Measurements from ENCODE around the gene TRAF2.
"Not testable (repeated sequence)": the region's sequence is repeated elsewhere in the genome, so short reads cannot be mapped to it uniquely, and the experiment has no call there.

The TRAF2 gene

GRCh38 chr9:136885950-136886578 is at the start of gene TRAF2:
Gene TRAF2, plus strand, starts transcription at chr9:136886516. Its CDS starts 12,225 bp downstream, at chr9:136898741.
- DNase-seq (ENCODE audit: low read depth in 2 of 2): peak; percentile 95

GRCh38 chr9:136837146-136837855 is 49.0 kb upstream of the TRAF2 start:
- no peak for DNase-seq (ENCODE audit: low read depth in 2 of 2)

- not testable (repeated sequence) for DNase-seq (ENCODE audit: low read depth in 2 of 2)
Observed at GRCh38 chr9:136837856-136838277, 48.4 kb upstream of the TRAF2 start.

GRCh38 chr9:136838314-136839228 is 47.7 kb upstream of the TRAF2 start:
- no peak for DNase-seq (ENCODE audit: low read depth in 2 of 2)

GRCh38 chr9:136839229-136840139 is 46.8 kb upstream of the TRAF2 start:
- no peak for DNase-seq (ENCODE audit: low read depth in 2 of 2)

GRCh38 chr9:136840140-136840876 is 46.0 kb upstream of the TRAF2 start:
- no peak for DNase-seq (ENCODE audit: low read depth in 2 of 2)

- DNase-seq (ENCODE audit: low read depth in 2 of 2): no peak
Observed at GRCh38 chr9:136840877-136841645, 45.3 kb upstream of the TRAF2 start.

- DNase-seq (ENCODE audit: low read depth in 2 of 2): not testable (repeated sequence)
Observed at GRCh38 chr9:136841646-136842379, 44.5 kb upstream of the TRAF2 start.

GRCh38 chr9:136842380-136842948 is 43.9 kb upstream of the TRAF2 start, which contains the start of gene AJM1:
Gene AJM1, plus strand, starts transcription at chr9:136842478. Its CDS starts 1,937 bp downstream, at chr9:136844415.
- peak; percentile 61 to 73 for DNase-seq (ENCODE audit: low read depth in 2 of 2)

- DNase-seq (ENCODE audit: low read depth in 2 of 2): not testable (repeated sequence)
Observed at GRCh38 chr9:136843159-136843800, 43.0 kb upstream of the TRAF2 start.

- DNase-seq (ENCODE audit: low read depth in 2 of 2): peak in 1 of 2 donors; percentile 45
Observed at GRCh38 chr9:136843801-136844740, 42.2 kb upstream of the TRAF2 start.

- no peak for DNase-seq (ENCODE audit: low read depth in 2 of 2)
Observed at GRCh38 chr9:136844761-136845464, 41.4 kb upstream of the TRAF2 start.

- DNase-seq (ENCODE audit: low read depth in 2 of 2): no peak
Observed at GRCh38 chr9:136845465-136846260, 40.7 kb upstream of the TRAF2 start.

- DNase-seq (ENCODE audit: low read depth in 2 of 2): no peak
Observed at GRCh38 chr9:136846376-136847087, 39.8 kb upstream of the TRAF2 start.
